HEK293T (cell line): ENCODE data around the gene SPIB.

Experiments used
- ARNT ChIP-seq: fragments of 450-650 bp; IDR thresholded peaks from 2 replicates; pipeline ENCODE4 v1.6.1; 2017; ENCODE audit warnings: mild to moderate bottlenecking
- BHLHE40 ChIP-seq: fragments of 450-650 bp; IDR thresholded peaks from 2 replicates; pipeline ENCODE4 v1.6.1; 2016; ENCODE audit warnings: mild to moderate bottlenecking, moderate library complexity, borderline replicate concordance
- CTBP1 ChIP-seq: fragments of 450-650 bp; IDR thresholded peaks from 2 replicates; pipeline ENCODE4 v1.6.1; 2016; ENCODE audit warnings: borderline replicate concordance
- ELF4 ChIP-seq: fragments of 450-650 bp; IDR thresholded peaks from 2 replicates; pipeline ENCODE4 v1.6.1; 2017; ENCODE audit warnings: antibody characterized with exemption
- FOXK2 ChIP-seq: fragments of 450-650 bp; IDR thresholded peaks from 2 replicates; pipeline ENCODE4 v1.6.1; 2016; ENCODE audit warnings: mild to moderate bottlenecking
- FOXM1 ChIP-seq: fragments of 450-650 bp; IDR thresholded peaks from 2 replicates; pipeline ENCODE4 v1.6.1; 2017; ENCODE audit warnings: mild to moderate bottlenecking, borderline replicate concordance
- HDGF ChIP-seq: fragments of 450-650 bp; IDR thresholded peaks from 2 replicates; pipeline ENCODE4 v1.6.1; 2017; ENCODE audit warnings: antibody characterized with exemption, borderline replicate concordance
- LEF1 ChIP-seq: fragments of 450-650 bp; IDR thresholded peaks from 2 replicates; pipeline ENCODE4 v1.6.1; 2017; ENCODE audit warnings: mild to moderate bottlenecking, borderline replicate concordance
- NFRKB ChIP-seq: fragments of 450-650 bp; IDR thresholded peaks from 2 replicates; pipeline ENCODE4 v1.6.1; 2016; ENCODE audit warnings: mild to moderate bottlenecking, moderate library complexity
- SP1 ChIP-seq: fragments of 450-650 bp; IDR thresholded peaks from 2 replicates; pipeline ENCODE4 v1.6.1; 2017
- SUZ12 ChIP-seq: fragments of 450-650 bp; IDR thresholded peaks from 2 replicates; pipeline ENCODE4 v1.6.1; 2016; ENCODE audit warnings: mild to moderate bottlenecking
- TARDBP ChIP-seq: fragments of 450-650 bp; IDR thresholded peaks from 2 replicates; pipeline ENCODE4 v1.6.1; 2016
- ZNF384 ChIP-seq: fragments of 450-650 bp; IDR thresholded peaks from 2 replicates; pipeline ENCODE4 v1.6.1; 2016

DNA sequence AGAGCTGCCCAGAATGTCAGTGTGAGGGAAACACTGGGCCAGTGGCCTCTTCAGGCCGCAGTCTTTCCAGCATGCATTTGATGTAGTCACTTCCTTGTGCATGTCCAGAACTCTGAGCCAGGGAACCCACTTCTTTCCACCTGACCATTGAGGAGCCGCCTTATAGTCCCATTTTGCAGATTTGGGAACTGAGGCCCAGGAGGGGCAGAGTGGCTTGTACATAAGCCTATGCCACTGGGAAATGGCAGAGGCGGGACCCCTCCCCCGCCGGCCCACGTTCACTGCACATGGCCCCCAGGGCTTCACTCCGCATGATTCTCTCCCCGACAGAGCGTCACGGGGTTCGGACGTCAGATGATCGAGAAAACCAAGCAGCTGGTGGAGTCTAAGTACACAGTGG lies 5.6 kb upstream of the SPIB start:
- no peak for TF ChIP-seq LEF1
- TF ChIP-seq ARNT = no peak
- TF ChIP-seq TARDBP = no peak
- no peak for TF ChIP-seq FOXK2
- no peak for TF ChIP-seq SP1
- TF ChIP-seq CTBP1 = no peak
- TF ChIP-seq SUZ12 = no peak
- TF ChIP-seq ELF4 = no peak
- no peak for TF ChIP-seq HDGF
- TF ChIP-seq BHLHE40 = no peak
- no peak for TF ChIP-seq FOXM1
- no peak for TF ChIP-seq NFRKB
- TF ChIP-seq ZNF384 = no peak
